NCI-H2029 treated with DMSO at 0.1 percent for 48 hours (cell line): ENCODE measurements around the gene CFAP74.

Experiments used
- DNase-seq: peaks from one replicate; lab custom pipeline; 2025; lab: John Stamatoyannopoulos, UW

CFAP74 gene, protein sequence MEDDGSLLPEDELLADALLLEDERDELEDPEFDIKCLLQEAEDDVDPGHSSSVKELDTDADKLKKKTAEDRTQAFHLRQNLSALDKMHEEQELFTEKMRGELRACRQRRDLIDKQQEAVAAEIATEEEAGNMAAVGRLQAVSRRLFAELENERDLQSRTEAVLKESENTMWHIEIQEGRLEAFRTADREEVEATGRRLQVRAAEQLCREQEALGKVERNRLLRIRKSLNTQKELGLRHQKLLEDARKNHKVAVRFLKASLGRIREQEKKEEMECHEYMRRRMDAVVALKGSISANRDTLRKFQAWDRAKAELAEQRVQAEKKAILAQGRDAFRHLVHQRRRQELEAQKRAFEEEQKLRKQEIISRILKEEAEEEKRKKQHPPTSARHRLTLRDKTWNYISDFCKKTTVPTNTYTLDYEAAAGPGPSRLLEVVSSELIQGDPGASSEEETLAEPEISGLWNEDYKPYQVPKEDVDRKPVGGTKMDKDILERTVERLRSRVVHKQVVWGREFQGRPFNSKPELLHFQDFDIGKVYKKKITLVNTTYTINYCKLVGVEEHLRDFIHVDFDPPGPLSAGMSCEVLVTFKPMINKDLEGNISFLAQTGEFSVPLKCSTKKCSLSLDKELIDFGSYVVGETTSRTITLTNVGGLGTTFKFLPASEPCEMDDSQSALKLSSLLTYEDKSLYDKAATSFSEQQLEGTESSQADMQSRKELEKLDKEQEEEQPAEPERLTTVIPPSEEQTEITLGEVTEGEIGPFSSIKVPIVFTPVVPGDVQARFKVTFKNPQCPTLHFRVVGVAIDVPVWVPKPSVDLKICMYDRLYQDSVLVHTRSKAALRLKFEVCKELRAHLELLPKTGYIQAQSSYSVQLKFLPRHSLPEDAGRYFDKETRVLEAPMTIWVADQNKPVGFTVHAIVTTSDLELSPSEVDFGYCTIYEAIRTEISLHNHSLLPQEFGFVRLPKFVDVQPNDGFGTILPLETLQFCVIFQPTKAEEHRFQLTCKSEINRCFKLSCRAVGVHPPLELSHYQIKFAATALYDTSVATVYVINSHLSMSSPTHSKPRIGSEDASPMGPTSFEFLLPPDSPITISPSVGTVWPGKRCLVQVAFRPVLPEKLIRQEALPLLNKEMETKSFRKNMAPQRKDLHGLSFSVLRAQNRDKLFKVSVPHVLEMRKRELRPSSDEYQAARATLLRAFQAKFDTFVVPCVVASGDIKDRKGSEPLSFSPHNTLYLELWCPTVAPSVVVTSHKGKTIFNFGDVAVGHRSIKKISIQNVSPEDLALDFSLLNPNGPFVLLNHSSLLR (N-terminal part only)

DNA sequence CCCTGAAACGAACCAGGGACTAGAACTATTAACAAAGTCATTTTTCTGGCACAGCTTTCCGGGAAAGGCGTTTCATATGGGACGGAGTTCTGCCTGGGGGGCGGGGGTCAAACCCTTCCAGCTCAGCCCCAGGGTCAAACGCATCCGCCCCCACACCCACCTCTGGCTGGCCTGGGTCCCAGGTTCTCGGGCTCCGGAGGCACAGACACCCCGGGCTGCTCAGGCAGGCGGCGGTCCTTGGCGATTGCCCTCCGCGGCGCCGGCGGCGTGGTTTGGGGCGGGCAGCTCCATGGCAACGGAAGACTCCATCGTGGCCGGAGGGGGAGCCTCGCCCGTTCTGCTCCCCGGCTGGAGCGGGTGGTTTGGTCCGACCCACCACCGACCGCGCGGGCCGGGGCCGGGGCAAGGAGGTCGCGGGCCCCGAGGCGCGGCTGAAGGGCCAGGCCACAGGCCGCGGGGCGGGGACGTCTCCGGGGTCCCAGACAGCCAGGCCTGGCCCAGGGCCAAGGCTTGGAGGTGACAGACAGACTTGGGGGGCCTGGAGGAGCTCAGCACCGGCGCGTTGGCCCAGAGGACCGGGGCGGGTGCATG lies at the start of gene CFAP74:
TSS of gene CFAP74 (minus strand) at position 246 of the 591 bp plus-strand sequence. CDS start 12,830 bp downstream, outside the sequence.
- no peak for DNase-seq

DNA sequence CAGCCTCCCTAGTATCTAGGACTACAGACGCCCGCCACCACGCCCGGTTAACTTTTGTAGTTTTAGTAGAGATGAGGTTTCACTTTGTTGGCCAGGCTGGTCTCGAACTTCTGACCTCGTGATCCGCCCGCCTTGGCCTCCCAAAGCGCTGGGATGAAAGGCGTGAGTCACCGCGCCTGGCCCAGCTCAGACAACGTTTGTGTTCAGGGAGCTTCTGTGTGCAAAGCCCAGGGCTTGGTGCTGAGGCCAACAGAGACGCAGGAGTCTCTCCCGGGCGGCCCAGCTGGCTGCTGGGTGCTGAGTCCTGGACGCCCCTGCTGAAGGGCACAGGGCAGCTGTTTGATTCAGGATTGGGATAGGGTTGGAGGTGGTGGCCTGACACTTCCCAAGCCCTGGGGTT lies 49.6 kb upstream of the CFAP74 start:
- no peak for DNase-seq

DNA sequence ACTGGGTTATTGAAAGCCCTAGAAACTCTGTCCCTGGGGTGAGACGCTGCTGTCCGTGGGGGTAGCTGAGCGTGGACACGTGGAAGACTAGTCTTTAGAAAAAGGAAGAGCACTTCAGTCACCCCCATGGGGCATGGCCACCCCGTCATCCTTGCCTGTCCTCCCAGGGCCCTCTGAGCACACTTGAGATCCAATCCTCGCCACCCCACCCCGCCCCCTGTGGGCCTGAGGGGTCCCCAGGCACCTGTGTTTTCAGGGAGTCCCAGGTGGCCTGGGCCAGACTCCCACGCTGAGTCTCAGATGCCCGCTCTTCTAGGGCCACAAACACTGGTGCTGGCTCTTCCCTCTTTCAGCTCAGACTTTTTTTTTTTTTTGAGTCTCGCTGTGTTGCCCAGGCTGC lies 49.2 kb upstream of the CFAP74 start:
- no peak for DNase-seq

DNA sequence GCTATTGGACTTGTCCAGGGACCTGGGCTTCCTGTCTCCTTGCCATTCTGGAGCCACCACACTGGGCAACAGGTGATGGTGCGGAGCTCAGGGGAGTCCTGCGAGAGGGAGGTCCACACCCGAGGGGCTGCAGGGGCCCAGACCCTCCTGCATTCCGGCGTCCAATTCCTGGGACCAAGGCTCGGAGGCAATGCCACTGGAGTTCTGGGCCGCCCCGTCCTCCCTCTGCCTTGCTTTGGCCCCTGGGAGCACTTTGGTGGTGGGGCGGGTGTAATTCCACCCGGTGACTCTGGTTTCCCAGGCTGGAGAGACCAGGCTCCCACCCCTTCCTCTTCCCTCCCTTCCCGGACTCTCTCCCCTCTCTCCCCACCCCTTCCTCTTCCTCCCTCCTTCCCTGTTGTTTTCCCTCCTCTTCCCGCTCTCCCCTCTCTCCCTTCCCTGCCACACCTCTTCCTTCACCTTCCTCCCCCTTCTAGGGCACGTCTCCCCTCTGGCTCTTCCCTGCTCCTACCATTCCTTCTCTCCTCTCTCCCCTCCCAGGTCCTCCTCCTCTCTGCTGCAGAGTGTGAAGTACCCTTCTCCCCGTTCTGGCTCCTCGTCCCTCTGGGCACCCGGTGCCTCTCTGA lies 48.6 kb upstream of the CFAP74 start:
- DNase-seq = no peak

DNA sequence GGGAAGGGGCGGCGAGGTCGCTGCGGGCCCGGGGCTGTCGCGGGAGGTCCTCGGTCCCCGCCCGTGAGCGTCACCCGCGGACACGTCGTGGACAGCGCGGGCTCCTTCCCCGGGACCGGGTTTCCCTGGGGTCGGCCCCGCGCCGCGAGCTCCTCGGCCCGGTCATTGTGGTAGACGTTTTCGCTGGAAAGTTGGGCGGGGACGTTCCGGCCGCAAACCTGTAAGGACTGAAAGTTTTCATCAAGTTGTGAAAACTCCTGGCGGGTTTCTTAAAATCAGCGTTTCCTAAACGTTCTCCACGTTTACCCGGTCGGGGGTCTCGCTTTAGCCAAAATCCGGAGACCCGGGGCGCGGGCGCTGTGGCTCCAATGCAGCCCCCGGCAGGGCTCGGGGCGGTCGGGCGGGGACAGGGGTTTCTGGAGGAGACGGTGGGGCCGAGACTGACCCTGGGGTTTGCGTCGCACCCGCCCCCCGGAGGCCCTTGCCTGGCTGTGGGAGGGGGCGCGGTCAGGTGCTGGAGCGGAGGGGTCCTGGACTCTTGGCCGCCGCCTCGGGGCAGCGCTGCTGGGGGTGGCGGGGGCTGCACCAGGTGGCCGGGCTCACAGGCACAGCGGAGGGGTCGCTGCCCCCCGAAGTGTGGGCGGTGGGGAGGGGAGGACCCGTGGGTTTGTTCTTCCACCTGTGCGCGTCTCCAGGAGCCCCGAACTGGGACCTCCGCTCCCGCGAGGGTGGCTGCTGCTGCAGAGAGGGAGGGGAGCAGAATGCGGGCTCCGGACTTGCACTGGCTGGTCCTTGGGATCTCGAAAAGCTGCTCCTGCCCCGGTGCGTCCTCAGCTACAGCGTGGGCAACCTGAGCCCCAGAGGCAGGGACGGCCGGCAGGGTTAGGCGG lies 47.5 kb upstream of the CFAP74 start:
- DNase-seq = no peak

DNA sequence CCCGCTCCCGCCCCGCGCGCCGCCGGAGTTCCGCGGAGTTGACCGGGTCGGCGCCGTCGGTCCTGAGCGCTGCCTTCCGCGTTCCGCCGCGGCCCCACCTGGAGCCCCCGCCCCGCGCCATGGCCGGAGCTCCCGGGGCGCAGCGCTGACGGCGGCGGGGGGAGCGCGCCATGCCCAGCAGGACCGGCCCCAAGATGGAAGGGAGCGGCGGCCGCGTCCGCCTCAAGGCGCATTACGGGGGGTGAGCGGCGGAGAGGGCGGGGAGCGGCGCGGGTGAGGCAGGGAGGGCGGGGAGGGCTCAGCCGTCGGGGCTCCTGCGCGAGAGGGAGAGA lies 46.8 kb upstream of the CFAP74 start:
- no peak for DNase-seq

DNA sequence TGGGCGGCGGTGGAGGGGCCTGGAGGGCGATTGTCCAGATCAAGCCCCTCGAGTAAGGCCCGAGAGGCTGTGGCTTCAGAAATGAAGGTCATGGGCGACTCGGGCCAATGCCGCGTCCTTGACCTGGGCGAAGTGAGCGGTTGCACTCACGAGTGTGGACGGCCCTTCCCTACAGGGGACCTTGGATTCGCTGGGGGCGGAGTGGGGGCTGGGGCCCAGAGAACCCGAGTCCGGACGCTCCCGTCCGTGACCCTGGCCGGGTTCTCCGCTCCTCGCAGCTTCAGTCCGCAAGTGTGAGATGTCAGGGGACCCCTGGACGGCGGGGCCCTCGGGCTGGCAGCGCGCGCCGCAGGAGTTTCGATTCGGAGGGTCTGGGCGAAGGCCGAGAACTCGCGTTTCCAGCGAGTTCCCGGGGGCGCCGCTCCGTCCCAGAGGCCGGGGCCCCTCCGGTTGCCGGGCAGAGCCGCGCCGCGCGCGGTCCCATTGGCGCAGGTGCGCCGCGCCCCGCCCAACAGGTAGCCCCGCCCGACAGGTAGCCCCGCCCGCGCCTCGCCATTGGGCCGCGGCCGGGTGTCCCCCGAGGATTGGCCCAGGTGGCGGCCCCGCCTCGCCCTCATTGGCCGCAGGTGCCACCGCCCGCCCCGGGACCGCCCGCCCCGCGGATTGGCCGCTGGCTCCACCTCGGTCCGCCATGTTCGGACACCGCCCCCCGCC lies 46.3 kb upstream of the CFAP74 start, which contains the start of gene PRKCZ:
TSS of gene PRKCZ (plus strand) at position 694 of the 714 bp plus-strand sequence. CDS start 220 bp downstream, outside the sequence.
- peak; percentile 51 for DNase-seq

DNA sequence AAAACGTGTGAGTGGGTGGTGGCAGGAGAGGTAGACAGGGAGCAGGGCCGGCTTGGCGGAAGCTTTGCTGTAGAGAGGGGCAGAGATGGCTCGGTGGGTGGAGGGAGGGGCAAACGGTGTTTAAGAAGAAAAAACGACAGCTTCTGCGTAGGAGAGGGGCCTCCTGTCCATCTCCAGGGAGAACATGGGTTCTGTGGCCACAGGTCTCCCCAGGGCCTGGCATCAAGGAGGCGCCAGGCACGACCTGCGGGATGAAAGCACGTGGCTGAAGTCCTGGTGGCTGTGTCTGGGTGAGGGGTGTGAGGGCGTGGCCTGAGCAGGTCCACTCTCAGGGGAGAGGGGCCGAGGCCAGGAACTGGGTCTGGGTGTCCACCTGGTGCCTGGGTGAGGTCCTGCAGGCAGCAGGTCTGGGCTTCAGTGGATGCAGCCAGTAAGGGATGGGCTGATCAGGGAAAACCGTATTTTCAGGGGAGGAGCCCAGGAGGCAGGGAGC lies 45.7 kb upstream of the CFAP74 start:
- DNase-seq = no peak

DNA sequence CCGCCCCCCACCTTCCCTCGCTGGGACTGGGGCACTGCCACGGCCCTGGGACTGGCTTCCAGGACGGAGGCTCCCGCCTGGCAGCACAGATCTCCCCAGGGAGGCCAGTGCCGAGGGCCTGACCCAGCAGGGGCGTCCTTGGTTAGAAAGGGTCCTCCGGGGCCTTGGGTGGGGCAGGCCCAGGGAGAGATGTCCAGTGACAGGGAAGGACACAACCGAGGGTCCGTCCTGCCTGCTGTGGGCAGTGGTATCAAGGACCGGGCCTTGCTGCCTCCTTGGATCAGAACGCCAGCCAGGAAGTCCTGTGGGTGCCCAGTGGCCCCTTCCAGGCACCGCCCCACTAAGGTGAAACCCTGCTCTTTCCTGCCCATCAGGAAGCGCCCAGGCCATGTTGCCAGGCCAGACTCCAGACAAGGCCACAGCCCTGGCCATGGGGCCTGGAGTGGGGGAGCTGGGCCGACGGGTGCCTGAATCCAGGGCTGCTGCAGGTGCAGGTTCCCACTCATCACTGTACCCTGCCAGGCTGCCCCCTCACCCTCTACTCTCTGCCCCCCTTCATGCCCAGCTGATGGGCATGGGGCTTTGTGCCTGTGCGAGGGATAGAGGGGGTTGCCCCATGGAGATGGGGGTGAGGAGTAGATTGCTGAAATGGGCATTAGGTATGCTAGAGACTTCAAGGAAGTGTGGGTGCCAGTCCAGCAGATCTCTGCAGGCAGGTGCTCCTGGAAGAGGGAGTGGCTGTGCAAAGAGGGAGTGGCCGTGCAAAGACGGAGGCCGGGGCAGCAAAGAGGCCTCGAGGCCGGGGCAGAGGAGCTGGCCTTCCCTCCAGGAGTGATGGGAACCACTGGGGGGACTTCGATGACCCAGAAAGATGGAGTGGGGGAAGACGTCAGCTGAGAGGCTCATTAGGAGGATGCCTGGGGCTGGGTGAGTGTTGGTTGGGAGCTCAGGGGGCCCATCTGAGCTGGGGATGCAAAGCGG lies 44.5 kb upstream of the CFAP74 start:
- no peak for DNase-seq

DNA sequence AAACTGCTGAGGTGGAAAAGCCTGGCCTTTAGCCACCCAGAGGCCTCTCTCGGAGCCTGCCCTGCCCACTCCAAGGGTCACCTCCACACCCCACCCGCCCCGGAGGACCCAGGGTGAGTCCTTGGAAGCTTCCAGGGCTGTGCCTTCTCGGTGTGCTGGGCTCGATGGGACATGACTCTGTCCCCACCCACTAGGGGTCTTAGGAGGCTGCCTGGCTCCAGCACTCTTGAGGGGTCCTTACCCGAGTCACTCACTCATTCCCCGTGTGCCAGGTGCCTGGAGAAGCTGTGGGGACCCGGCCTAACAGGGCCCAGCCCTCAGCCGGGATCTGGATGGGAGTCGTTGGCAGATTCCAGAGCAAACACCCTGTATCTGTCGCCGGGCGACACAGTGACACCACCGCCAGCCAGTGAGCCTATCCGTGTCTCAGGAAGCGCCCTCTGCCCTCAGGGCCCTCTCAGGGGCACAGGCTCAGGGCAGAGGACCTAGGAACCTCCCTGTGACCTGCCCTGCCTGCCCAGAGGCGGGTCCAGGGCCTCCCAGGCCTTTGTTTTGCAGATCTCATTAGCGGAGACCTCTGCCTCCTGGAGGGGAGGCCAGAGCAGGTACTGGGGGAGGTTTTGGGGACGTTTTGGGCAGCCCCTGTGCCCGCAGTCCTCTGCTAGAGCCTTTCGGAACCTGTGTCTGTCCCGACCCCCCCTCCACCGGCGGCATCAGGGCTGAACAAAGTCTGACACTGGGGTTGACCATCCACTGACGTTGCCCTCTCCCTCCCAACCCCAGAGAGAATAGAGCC lies 43.6 kb upstream of the CFAP74 start:
- no peak for DNase-seq

DNA sequence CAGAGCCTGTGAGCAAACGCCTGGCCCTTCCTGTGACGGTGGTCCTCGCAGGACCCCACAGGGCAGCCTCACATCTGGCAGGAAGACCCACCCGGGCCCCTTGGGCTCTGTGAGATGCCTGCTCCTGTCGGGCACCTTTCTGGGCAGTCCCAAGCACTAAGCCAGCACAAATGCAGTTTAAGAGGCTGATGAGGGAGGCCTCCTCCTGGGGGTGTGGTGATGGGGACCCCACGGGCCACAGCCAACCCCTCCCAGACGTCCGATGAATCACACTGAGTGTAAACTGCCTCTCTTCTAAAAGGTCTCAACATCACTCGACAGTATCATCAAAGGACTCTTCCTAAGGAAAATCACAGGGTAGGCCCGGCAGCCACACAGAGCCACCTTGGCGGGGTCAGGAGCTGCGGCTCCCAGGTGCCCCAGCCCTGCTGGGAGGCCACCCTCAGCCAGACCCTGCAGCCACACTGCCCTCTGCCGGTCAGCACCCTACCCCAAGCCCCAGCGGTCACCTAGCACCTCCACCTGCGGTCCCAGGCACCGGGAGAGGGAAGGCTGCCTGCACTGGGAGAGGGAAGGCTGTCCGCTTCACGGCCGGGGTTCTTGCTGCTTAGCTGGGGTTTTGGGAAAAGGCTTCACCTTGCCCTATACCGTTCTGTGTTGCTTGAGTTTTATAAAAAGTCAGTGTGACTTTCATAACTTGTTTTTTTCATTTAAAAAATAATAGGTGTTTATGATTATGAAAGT lies 42.8 kb upstream of the CFAP74 start:
- no peak for DNase-seq

DNA sequence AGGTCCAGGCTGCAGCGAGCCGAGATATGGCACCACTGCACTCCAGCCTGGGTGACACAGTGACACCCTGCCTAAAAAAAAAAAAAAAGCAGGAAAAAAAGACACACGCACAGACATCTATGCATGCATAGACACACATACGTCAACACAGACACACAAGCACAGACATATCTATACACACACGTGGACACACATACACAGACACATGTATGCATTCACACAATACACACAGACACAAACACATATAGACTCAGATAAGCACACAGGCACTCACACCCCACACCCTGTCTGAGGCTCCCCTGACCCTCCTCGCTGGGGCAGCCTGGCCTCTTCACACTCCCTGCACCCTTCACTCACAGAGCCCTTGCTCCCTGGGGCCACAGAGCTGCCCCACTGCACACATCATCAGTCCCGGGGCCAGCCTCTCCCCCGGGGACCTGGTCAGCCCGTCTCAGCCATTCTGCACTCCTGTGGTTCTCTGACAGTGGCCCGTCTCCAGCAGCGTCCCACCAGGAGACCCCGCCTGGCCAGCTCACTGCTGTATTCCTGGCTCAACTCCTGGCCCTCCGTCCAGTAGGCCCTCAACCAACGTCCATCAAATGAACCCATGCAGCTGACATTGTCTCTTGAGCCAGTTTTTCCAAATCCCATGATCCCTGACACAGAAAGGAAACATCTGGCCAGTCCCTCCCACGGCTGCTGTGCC lies 42.0 kb upstream of the CFAP74 start:
- no peak for DNase-seq

DNA sequence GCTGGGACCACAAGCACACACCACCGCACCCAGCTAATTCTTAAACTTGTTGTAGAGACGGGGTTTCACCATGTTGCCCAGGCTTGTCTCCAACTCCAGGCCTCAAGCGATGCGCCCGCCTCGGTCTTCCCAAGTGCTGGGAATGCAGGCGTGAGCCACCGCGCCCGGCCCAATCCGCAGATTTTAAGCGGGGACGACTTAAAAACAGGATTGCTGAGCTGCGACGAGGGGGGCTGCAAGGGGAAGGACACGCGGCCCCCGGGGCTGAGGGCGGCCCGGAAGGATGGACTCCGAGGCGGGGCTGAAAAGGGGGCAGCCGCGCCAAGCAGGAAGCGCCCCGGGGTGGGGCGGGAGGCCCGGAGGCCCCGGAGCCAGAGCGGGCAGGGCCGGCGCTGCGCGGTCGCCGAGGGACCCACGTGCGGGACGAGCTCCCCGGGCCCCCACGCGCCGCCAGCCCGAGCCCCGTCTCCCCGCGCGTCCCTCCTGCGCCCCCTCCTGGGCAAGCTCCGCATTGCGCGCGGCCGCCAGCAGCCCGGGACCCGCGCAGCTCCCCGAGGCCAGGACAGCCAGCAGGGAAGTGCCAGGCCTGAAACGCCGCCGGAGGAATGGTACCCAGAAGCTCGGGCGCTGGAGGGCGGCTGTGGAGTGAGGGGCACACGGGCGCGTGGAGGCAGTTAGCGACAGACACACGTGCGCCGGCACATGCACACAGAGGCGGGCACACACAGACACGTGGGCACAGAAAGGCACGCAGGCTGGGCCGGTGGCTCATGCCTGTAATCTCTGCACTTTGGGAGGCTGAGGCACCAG lies 41.1 kb upstream of the CFAP74 start:
- DNase-seq = no peak

DNA sequence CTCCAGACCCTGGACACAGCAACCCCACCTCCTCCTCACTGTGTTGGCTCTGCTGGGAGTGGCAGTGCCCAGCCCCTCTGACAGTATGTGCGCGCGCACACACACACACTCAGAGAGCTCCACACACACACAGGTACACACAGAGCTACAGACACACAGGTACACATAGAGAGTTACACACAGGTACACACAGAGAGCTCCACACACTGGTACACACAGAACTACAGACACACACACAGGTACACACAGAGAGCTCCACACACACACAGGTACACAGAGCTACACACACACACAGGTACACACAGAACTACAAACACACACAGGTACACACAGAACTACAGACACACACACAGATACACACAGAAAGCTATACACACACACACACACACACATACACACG lies 40.3 kb upstream of the CFAP74 start:
- no peak for DNase-seq
